Measurements from ENCODE around the gene ITGB3.

DNA sequence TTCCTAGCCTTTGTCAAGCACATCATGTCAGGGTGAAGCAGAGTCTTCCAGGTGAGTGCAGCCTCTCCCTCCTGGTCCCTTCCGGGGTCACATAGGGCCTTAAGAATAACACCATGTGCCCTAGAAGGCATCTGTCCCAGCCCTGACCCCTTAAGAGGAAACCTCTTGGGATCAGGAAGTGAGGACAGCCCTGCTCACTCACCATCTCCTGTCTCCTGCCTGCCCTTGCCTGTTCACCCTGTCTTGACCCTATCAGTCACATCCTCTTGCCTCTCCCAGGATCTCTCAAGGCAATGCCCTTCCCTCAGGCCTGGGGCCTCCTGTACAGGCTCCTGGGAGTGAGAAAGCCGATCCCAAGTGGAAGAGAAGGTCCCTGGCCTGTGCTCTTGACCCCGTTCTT is 30.6 kb upstream of the ITGB3 start:
- TF ChIP-seq, protein P1, sequence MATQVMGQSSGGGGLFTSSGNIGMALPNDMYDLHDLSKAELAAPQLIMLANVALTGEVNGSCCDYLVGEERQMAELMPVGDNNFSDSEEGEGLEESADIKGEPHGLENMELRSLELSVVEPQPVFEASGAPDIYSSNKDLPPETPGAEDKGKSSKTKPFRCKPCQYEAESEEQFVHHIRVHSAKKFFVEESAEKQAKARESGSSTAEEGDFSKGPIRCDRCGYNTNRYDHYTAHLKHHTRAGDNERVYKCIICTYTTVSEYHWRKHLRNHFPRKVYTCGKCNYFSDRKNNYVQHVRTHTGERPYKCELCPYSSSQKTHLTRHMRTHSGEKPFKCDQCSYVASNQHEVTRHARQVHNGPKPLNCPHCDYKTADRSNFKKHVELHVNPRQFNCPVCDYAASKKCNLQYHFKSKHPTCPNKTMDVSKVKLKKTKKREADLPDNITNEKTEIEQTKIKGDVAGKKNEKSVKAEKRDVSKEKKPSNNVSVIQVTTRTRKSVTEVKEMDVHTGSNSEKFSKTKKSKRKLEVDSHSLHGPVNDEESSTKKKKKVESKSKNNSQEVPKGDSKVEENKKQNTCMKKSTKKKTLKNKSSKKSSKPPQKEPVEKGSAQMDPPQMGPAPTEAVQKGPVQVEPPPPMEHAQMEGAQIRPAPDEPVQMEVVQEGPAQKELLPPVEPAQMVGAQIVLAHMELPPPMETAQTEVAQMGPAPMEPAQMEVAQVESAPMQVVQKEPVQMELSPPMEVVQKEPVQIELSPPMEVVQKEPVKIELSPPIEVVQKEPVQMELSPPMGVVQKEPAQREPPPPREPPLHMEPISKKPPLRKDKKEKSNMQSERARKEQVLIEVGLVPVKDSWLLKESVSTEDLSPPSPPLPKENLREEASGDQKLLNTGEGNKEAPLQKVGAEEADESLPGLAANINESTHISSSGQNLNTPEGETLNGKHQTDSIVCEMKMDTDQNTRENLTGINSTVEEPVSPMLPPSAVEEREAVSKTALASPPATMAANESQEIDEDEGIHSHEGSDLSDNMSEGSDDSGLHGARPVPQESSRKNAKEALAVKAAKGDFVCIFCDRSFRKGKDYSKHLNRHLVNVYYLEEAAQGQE (IDR thresholded peaks at IDR 0.05; ENCODE audit: low read depth), result no peak
- TF ChIP-seq YY1 (IDR thresholded peaks at IDR 0.05; ENCODE audit: low read depth), result no peak
- no peak for TF ChIP-seq EP300 (IDR thresholded peaks at IDR 0.05; ENCODE audit: borderline replicate concordance)
- no peak for TF ChIP-seq RAD21 (IDR thresholded peaks at IDR 0.05; ENCODE audit: low read depth)
- no peak for TF ChIP-seq CEBPB (IDR thresholded peaks at IDR 0.05)
- TF ChIP-seq ZBTB7A (IDR thresholded peaks at IDR 0.05; ENCODE audit: low read depth), result no peak
- no peak for TF ChIP-seq TCF12 (IDR thresholded peaks at IDR 0.05; ENCODE audit: low read depth)
- no peak for TF ChIP-seq NFIC (IDR thresholded peaks at IDR 0.05)
- no peak for TF ChIP-seq TAF1 (IDR thresholded peaks at IDR 0.05; ENCODE audit: low read depth)
- no peak for TF ChIP-seq EGR1 (IDR thresholded peaks at IDR 0.05)
- TF ChIP-seq, protein P2, sequence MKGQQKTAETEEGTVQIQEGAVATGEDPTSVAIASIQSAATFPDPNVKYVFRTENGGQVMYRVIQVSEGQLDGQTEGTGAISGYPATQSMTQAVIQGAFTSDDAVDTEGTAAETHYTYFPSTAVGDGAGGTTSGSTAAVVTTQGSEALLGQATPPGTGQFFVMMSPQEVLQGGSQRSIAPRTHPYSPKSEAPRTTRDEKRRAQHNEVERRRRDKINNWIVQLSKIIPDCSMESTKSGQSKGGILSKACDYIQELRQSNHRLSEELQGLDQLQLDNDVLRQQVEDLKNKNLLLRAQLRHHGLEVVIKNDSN (IDR thresholded peaks at IDR 0.05), result no peak
- TF ChIP-seq CREB1 (IDR thresholded peaks at IDR 0.05; ENCODE audit: low read depth), result no peak
- TF ChIP-seq FOXM1 (IDR thresholded peaks at IDR 0.05; ENCODE audit: borderline replicate concordance, low read depth), result no peak
- TF ChIP-seq, protein P3, sequence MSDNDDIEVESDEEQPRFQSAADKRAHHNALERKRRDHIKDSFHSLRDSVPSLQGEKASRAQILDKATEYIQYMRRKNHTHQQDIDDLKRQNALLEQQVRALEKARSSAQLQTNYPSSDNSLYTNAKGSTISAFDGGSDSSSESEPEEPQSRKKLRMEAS (IDR thresholded peaks at IDR 0.05), result no peak
